GM21825 (cell line): ENCODE measurements around the gene ERVK3-1.

Experiments
- ATAC-seq: cut with Tn5 transposase; IDR thresholded peaks from one replicate; pipeline ENCODE4 v1.9.1; 2021; ENCODE audit warnings: mild to moderate bottlenecking, moderate library complexity; ENCODE audit not compliant: unreplicated experiment

The ERVK3-1 gene

DNA sequence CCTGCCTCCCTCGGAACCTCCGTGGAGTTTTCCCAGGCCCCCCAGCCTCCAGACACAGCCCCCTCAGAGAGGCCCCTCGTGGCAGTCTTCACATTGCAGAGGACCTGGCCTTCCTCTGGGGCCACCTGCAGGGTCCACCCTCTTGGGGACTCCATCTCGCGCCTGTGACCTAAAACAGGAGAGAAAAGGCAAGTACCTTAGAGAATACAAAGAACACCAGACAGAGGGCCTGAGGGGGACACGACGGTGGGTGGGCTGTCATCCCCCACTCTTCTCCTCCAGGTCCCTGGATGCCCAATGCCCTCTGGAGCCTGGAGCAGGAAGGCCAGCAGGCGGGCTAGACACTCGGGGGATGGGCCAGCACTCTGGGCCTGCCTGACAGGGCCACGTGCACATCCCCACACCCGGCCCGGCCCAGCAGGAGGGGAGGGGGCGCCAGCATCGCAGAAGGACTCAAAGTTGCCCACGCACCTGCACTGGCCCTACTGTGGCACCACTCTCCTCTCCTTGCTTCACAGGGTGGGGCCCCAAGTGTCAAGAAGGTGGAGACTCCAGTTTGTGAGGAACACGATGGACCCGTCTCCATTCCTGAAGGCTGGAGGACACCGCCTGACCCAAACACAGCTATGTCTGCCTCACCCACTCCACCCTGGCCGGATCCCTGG lies 52.4 kb downstream of the ERVK3-1 start:
- ATAC-seq, result no peak

DNA sequence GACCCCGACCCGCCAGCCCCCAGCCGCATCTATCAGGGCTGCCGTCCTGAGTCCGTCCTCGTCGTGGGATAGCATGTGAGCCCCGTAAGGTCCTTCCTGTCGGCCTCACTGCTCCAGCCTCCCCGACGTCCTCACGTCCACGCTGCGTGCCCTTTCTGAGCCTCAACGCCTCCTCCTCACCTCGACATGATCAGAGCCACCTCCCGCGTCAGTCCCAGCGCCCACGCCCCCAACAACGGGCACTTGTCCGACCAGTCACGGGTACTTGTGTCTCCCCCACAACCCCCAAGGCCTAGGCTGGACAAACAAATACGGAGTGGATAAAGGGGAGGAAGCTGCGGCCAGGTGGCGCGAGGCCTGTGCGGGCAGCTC lies 56.7 kb downstream of the ERVK3-1 start:
- ATAC-seq, result peak; percentile 12

DNA sequence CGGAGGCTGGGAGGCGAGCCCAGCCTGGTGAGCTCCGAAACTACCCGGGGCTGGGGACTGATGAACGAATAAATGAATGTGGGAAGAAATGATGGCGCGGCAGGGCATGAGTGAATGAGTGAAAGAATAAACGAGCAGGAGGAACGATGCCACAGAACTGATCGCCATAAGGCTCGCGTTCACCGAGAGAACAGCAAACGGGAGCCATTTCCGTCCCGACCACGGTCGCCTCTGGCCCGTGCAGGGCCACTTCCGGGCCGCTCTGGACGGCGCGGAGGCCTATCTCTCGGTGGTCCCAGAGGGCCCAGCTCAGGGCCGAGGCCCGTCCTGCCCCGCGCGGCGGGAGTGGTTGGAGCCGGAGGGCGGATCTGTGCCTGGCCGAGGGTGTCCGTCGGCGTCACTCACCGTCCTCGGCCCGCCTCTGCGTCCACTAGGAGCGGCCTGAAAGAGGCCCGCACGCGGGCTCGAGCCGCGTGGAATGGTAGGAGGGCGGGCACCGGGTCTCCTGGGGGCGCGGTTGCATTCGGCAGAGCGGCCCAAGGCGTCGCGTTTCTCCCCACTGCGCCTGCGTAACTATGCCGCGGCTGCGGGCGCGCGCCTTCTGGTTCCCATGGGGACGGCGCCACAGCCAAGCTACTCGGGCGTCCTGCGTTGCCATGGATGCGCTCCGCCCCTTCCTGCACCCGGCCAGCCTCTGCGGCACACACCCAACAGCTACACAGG lies 57.3 kb downstream of the ERVK3-1 start, which contains the start of gene ZNF497:
Gene ZNF497, minus strand, starts transcription at position 480 of the 723 bp plus-strand sequence. CDS start 5,116 bp downstream, outside the sequence.
- peak; percentile 83 for ATAC-seq

DNA sequence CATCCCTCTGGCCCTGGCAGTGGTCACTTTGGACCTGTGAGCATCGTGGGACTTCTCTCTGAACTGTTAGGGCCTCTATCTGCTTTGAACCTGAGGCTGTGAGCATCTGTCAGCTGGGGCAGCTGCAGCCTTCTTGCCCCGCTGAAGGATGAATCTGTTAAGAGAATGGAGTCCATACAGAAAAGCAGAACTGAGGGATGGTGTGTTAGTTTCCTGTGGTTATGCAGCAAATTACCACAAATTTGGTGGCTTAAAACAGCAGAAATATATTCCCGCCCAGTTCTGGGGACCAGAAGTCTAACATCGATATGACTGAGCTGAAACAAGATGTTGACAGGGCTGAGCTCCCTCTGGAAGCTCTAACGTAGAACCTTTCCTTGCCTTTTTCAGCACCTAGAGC lies 59.0 kb downstream of the ERVK3-1 start:
- no peak for ATAC-seq
